Peyer's patch (tissue), 4 donors: ENCODE measurements around the gene CCDC117. TPM values are rescaled to one million over a fixed set of nuclear protein-coding genes. Genes with fewer than 3 reads are reported as not detected.

Source experiments
- DNase-seq, 3 donors: peaks; one replicate each; pipeline ENCODE4 v3.0.0-alpha.2; 2017 to 2019
- H3K27ac ChIP-seq, 4 donors: fragments of 200-600 bp; sonication (generic); one replicate each; pipeline ENCODE4 v1.5.1; 2016 to 2019
- H3K27me3 ChIP-seq, 2 donors: fragments of 200-600 bp; sonication (generic); one replicate each; pipeline ENCODE4 v1.5.1; 2019
- H3K36me3 ChIP-seq, 3 donors: fragments of 200-600 bp; sonication (generic); one replicate each; pipeline ENCODE4 v1.5.1; 2016 to 2019
- H3K4me1 ChIP-seq, 4 donors: fragments of 200-600 bp; sonication (generic); one replicate each; pipeline ENCODE4 v1.5.1; 2016 to 2019
- H3K4me3 ChIP-seq, 4 donors: fragments of 200-600 bp; sonication (generic); 1 replicate in 3 of 4; 2 replicates in 1 of 4; pipeline ENCODE4 v1.5.1; 2016 to 2019; ENCODE audit warnings: mild to moderate bottlenecking in 1 of 4
- H3K9me3 ChIP-seq, 4 donors: fragments of 200-600 bp; sonication (generic); one replicate each; pipeline ENCODE4 v1.5.1; 2016 to 2019; ENCODE audit warnings: mild to moderate bottlenecking in 1 of 4
- CTCF ChIP-seq, 6 experiments: fragments of 450-650 bp in 4 of 6; fragments of 200-600 bp in 2 of 6; sonication (generic) in 1 of 6; IDR thresholded peaks; one replicate each; pipeline ENCODE4 v1.5.1; 2017 to 2019; ENCODE audit warnings: antibody characterized with exemption in 6 of 6, mild to moderate bottlenecking in 3 of 6, moderate library complexity in 1 of 6
- POLR2A ChIP-seq, 2 donors: fragments of 450-650 bp; IDR thresholded peaks; one replicate each; pipeline ENCODE4 v1.5.1; 2017; ENCODE audit warnings: antibody characterized with exemption in 2 of 2, mild to moderate bottlenecking in 2 of 2, moderate library complexity in 2 of 2
- total RNA-seq, 4 donors: library from RNA; depleted of rRNA; stranded (reverse); fragments of >200 nt; gene quantifications; one replicate each; pipeline ENCODE4 v1.1.0, GENCODE V29; 2016

CCDC117 gene
- total RNA-seq, 4 donors from 2014 or later = 6.3 to 23.9 (median 14.2) TPM

GRCh38 chr22:28774378-28774777 lies 1.9 kb downstream of the CCDC117 start:
- Histone ChIP-seq H3K27me3 (no peaks in the 10 kb centered on the region), H3K4me3 (no peak overlapping the region), H3K4me1 (peaks cover 0 to 34% (median 2%) of the 10 kb centered on the region in 4 donors), H3K27ac (no peak overlapping the region), H3K9me3 (no peaks in the 10 kb centered on the region), H3K36me3 (peaks cover 0 to 30% (median 0%) of the 10 kb centered on the region in 3 donors)
- TF ChIP-seq CTCF (IDR thresholded peaks at IDR 0.05) = no peak
- TF ChIP-seq POLR2A (IDR thresholded peaks at IDR 0.05) = no peak
- no peak for DNase-seq

GRCh38 chr22:28779833-28780232 lies 7.3 kb downstream of the CCDC117 start:
- DNase-seq = no peak
- Histone ChIP-seq H3K27ac (no peak overlapping the region), H3K36me3 (peaks cover 0 to 66% (median 0%) of the 10 kb centered on the region in 3 donors), H3K4me1 (peaks cover 0 to 40% (median 0%) of the 10 kb centered on the region in 4 donors), H3K27me3 (no peaks in the 10 kb centered on the region), H3K9me3 (no peaks in the 10 kb centered on the region), H3K4me3 (no peak overlapping the region)
- TF ChIP-seq POLR2A (IDR thresholded peaks at IDR 0.05) (no peak), CTCF (IDR thresholded peaks at IDR 0.05) (no peak)

GRCh38 chr22:28780296-28780695 lies 7.8 kb downstream of the CCDC117 start:
- peaks cover 0 to 66% (median 0%) of the 10 kb centered on the region in 3 donors for H3K36me3 ChIP-seq
- DNase-seq = no peak
- H3K4me3 ChIP-seq = no peak overlapping the region
- H3K27me3 ChIP-seq = no peaks in the 10 kb centered on the region
- peaks cover 0 to 40% (median 0%) of the 10 kb centered on the region in 4 donors for H3K4me1 ChIP-seq
- no peaks in the 10 kb centered on the region for H3K9me3 ChIP-seq
- TF ChIP-seq CTCF (IDR thresholded peaks at IDR 0.05) (no peak), POLR2A (IDR thresholded peaks at IDR 0.05) (no peak)
- no peak overlapping the region for H3K27ac ChIP-seq

- Histone ChIP-seq H3K27me3 (no peaks in the 10 kb centered on the region), H3K4me3 (no peak overlapping the region), H3K4me1 (peaks cover 0 to 27% (median 0%) of the 10 kb centered on the region in 4 donors), H3K27ac (peak overlapping the region in 3 of 4 donors; percentile 2 to 57 (median 57)), H3K36me3 (peaks cover 0 to 66% (median 0%) of the 10 kb centered on the region in 3 donors), H3K9me3 (no peaks in the 10 kb centered on the region)
- DNase-seq = no peak
- no peak for TF ChIP-seq CTCF (IDR thresholded peaks at IDR 0.05)
- TF ChIP-seq POLR2A (IDR thresholded peaks at IDR 0.05) = no peak
Observed at GRCh38 chr22:28783786-28784671, 11.5 kb downstream of the CCDC117 start.

GRCh38 chr22:28788601-28789000 lies 16.1 kb downstream of the CCDC117 start:
- Histone ChIP-seq H3K27ac (no peak overlapping the region), H3K4me1 (peaks cover 0 to 29% (median 2%) of the 10 kb centered on the region in 4 donors), H3K4me3 (no peak overlapping the region), H3K27me3 (no peaks in the 10 kb centered on the region), H3K36me3 (peaks cover 0 to 45% (median 0%) of the 10 kb centered on the region in 3 donors), H3K9me3 (no peaks in the 10 kb centered on the region)
- TF ChIP-seq CTCF (IDR thresholded peaks at IDR 0.05) = no peak
- no peak for TF ChIP-seq POLR2A (IDR thresholded peaks at IDR 0.05)
- DNase-seq = no peak
